HG03280 (cell line): ENCODE data around the gene NTSR2.

Experiments
- ATAC-seq: cut with Tn5 transposase; IDR thresholded peaks from one replicate; pipeline ENCODE4 v1.9.1; 2021; ENCODE audit warnings: mild to moderate bottlenecking, moderate library complexity; ENCODE audit not compliant: unreplicated experiment

Gene NTSR2

GRCh38 chr2:11630855-11631254 is 39.1 kb downstream of the NTSR2 start:
- no peak for ATAC-seq

- no peak for ATAC-seq
Observed at GRCh38 chr2:11629851-11630250, 40.1 kb downstream of the NTSR2 start.

GRCh38 chr2:11629215-11629614 is 40.8 kb downstream of the NTSR2 start:
- ATAC-seq = no peak

- no peak for ATAC-seq
Observed at GRCh38 chr2:11628675-11629074, 41.3 kb downstream of the NTSR2 start.

- ATAC-seq = no peak
Observed at GRCh38 chr2:11625671-11626070, 44.3 kb downstream of the NTSR2 start.

- ATAC-seq = no peak
Observed at GRCh38 chr2:11624893-11625292, 45.1 kb downstream of the NTSR2 start.

- ATAC-seq = no peak
Observed at GRCh38 chr2:11622611-11623010, 47.4 kb downstream of the NTSR2 start.

GRCh38 chr2:11621410-11621809 is 48.6 kb downstream of the NTSR2 start:
- ATAC-seq = no peak

GRCh38 chr2:11618708-11619062 is 51.3 kb downstream of the NTSR2 start:
- ATAC-seq = no peak

- no peak for ATAC-seq
Observed at GRCh38 chr2:11617984-11618707, 51.8 kb downstream of the NTSR2 start.

GRCh38 chr2:11617527-11617926 is 52.5 kb downstream of the NTSR2 start:
- ATAC-seq = no peak

GRCh38 chr2:11616851-11617415 is 53.1 kb downstream of the NTSR2 start:
- ATAC-seq = no peak

- ATAC-seq = no peak
Observed at GRCh38 chr2:11616097-11616687, 53.8 kb downstream of the NTSR2 start.

GRCh38 chr2:11615209-11615608 is 54.8 kb downstream of the NTSR2 start:
- no peak for ATAC-seq

GRCh38 chr2:11613297-11613696 is 56.7 kb downstream of the NTSR2 start:
- ATAC-seq = no peak

- no peak for ATAC-seq
Observed at GRCh38 chr2:11612553-11613215, 57.3 kb downstream of the NTSR2 start.

GRCh38 chr2:11611251-11611650 is 58.7 kb downstream of the NTSR2 start:
- ATAC-seq = no peak

GRCh38 chr2:11610624-11611242 is 59.3 kb downstream of the NTSR2 start:
- ATAC-seq = no peak
